HG03342 (cell line): ENCODE results near the gene UGT1A5.

Experiments
- ATAC-seq: cut with Tn5 transposase; IDR thresholded peaks from one replicate; pipeline ENCODE4 v1.9.1; 2021; ENCODE audit warnings: mild to moderate bottlenecking, moderate library complexity; ENCODE audit not compliant: unreplicated experiment

The UGT1A5 gene

GRCh38 chr2:233803994-233804393, 91.3 kb downstream of the UGT1A5 start:
- no peak for ATAC-seq

GRCh38 chr2:233807215-233807865, 94.6 kb downstream of the UGT1A5 start:
- ATAC-seq, result no peak

- no peak for ATAC-seq
These were observed 95.5 kb downstream of the UGT1A5 start for GRCh38 chr2:233807966-233808935.

GRCh38 chr2:233810385-233810784, 97.7 kb downstream of the UGT1A5 start:
- no peak for ATAC-seq

- no peak for ATAC-seq
These were observed 98.4 kb downstream of the UGT1A5 start for GRCh38 chr2:233811087-233811486.

- no peak for ATAC-seq
These were observed 99.0 kb downstream of the UGT1A5 start for GRCh38 chr2:233811732-233812131.

GRCh38 chr2:233813236-233814055, 100.7 kb downstream of the UGT1A5 start:
- no peak for ATAC-seq

- no peak for ATAC-seq
These were observed 101.5 kb downstream of the UGT1A5 start for GRCh38 chr2:233814056-233814835.

GRCh38 chr2:233815861-233816260, 103.2 kb downstream of the UGT1A5 start:
- no peak for ATAC-seq

GRCh38 chr2:233816334-233816733, 103.6 kb downstream of the UGT1A5 start:
- no peak for ATAC-seq

GRCh38 chr2:233816771-233817170, 104.1 kb downstream of the UGT1A5 start:
- ATAC-seq, result no peak

GRCh38 chr2:233817361-233817911, 104.7 kb downstream of the UGT1A5 start:
- no peak for ATAC-seq

GRCh38 chr2:233817995-233818638, 105.4 kb downstream of the UGT1A5 start:
- no peak for ATAC-seq

GRCh38 chr2:233818639-233819621, 106.2 kb downstream of the UGT1A5 start:
- no peak for ATAC-seq

- no peak for ATAC-seq
These were observed 107.4 kb downstream of the UGT1A5 start for GRCh38 chr2:233819884-233820773.

- no peak for ATAC-seq
These were observed 108.0 kb downstream of the UGT1A5 start for GRCh38 chr2:233820774-233821105.

- no peak for ATAC-seq
These were observed 108.5 kb downstream of the UGT1A5 start for GRCh38 chr2:233821196-233821595.

- ATAC-seq, result no peak
These were observed 109.0 kb downstream of the UGT1A5 start for GRCh38 chr2:233821709-233822100.
